Hepatocyte (in vitro differentiated cells): ENCODE results near the gene PRR19.

Experiments used
- CTCF ChIP-seq: fragments of 200-600 bp; sonication (generic); IDR thresholded peaks from 2 replicates; pipeline ENCODE4 v1.5.1; 2016; ENCODE audit warnings: antibody characterized with exemption, mild to moderate bottlenecking; ENCODE audit not compliant: poor library complexity
- EZH2 ChIP-seq: fragments of 200-600 bp; sonication (generic); IDR thresholded peaks from 2 replicates; pipeline ENCODE4 v1.6.1; 2016; ENCODE audit warnings: antibody characterized with exemption, mild to moderate bottlenecking, borderline replicate concordance
- EZH2phosphoT487 ChIP-seq: fragments of 200-600 bp; sonication (generic); IDR thresholded peaks from one replicate; pipeline ENCODE4 v1.6.1; 2018; ENCODE audit warnings: antibody characterized with exemption, mild to moderate bottlenecking, low read depth, moderate library complexity; ENCODE audit not compliant: unreplicated experiment, severe bottlenecking

- no peak for TF ChIP-seq CTCF
- no peak for TF ChIP-seq EZH2
- no peak for TF ChIP-seq EZH2phosphoT487
These were observed 19.1 kb upstream of the PRR19 start for GRCh38 chr19:42282819-42283187.
